Esophagus squamous epithelium (tissue), 4 donors: ENCODE data around the gene IRF9.

Experiments
- CTCF ChIP-seq, 6 experiments: fragments of 450-650 bp in 4 of 6; fragments of 200-600 bp in 2 of 6; sonication (generic) in 2 of 6; IDR thresholded peaks; one replicate each; pipeline ENCODE4 v1.5.1; 2016 to 2019; ENCODE audit warnings: antibody characterized with exemption in 6 of 6, mild to moderate bottlenecking in 4 of 6, moderate library complexity in 4 of 6
- POLR2A ChIP-seq, 4 donors: fragments of 450-650 bp; IDR thresholded peaks; one replicate each; pipeline ENCODE4 v1.6.1; 2017; ENCODE audit warnings: antibody characterized with exemption in 4 of 4, mild to moderate bottlenecking in 4 of 4, moderate library complexity in 3 of 4

- TF ChIP-seq CTCF (IDR thresholded peaks at IDR 0.05) (no peak), POLR2A (IDR thresholded peaks at IDR 0.05) (peak in 2 of 4 donors; percentile 30 to 81)
Observed at GRCh38 chr14:24195186-24196070, 34.4 kb downstream of the IRF9 start, which contains the start of gene TM9SF1.
